Glomerular visceral epithelial cell (primary cell): ENCODE data around the gene FBXO38.

Source experiments
- DNase-seq: peaks from one replicate; pipeline ENCODE4 v3.0.0-alpha.2; 2016; ENCODE audit errors: extremely low spot score

FBXO38 gene

DNA sequence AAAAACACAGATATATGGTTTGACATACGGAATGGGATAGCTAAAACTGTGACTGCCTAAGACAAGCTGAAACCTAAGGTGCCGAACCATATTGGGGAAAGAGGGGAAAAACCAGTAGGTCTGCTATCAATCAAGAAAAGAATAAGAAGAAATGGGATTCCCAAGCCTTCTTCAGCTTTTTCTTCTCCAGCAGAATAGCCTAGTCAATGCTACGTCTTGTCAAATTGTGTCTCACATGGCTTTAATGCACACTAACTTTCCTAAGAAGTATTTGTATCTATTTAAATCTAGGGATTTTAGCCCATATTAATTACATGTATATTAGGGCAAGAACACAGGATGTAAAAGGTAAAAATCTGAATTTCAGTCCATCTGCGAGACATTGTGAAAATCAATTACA is 797 bp upstream of the FBXO38 start:
- DNase-seq: no peak

DNA sequence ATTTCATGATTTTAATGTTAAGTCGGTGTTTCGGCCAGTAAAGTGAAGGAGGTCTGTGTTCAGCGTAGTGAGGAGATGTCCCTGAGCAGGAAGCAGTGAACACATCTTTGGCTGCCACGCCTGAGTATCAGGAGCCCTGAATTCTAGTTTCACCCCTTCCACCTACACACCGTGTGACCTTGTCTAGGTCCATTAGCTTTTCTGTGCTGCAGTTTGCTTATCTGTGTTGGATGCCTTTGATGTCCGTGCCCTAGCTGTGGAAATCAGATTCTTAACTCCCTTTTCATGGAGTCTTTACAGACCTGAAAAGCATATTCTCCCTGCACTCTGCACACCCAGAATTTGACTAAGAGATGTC is 601 bp downstream of the FBXO38 start:
- DNase-seq: no peak

- DNase-seq: no peak
These were observed 1.3 kb downstream of the FBXO38 start for GRCh38 chr5:148385094-148385493.

GRCh38 chr5:148386041-148386440 is 2.3 kb downstream of the FBXO38 start:
- peak; percentile 55 for DNase-seq

GRCh38 chr5:148387325-148387724 is 3.6 kb downstream of the FBXO38 start:
- DNase-seq: no peak

- DNase-seq: no peak
These were observed 4.9 kb downstream of the FBXO38 start for GRCh38 chr5:148388696-148389095.

GRCh38 chr5:148390914-148391313 is 7.2 kb downstream of the FBXO38 start:
- DNase-seq: no peak

- DNase-seq: no peak
These were observed 7.7 kb downstream of the FBXO38 start for GRCh38 chr5:148391422-148391821.

- DNase-seq: no peak
These were observed 9.6 kb downstream of the FBXO38 start for GRCh38 chr5:148393390-148393741.

DNA sequence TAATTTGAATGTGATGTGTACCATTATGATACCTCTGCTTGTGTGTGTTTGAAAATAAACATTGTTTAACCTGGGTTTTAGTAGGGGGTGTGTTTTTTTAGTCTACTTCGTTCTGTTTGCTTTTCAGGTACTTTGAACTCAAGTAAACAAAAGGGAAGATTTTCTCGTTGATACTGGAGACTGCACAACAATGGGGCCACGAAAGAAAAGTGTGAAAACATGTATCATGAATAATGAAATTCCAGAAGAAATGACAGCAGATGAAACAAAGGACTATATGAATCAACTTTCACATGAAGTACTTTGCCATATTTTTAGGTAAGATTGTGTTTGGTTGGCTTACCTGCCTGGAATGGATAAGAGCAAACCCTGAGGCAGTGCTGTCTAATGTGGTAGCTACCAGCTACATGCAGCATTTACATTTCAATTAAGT is 10.8 kb downstream of the FBXO38 start:
- no peak for DNase-seq

- no peak for DNase-seq
These were observed 11.3 kb downstream of the FBXO38 start for GRCh38 chr5:148395031-148395430.

DNA sequence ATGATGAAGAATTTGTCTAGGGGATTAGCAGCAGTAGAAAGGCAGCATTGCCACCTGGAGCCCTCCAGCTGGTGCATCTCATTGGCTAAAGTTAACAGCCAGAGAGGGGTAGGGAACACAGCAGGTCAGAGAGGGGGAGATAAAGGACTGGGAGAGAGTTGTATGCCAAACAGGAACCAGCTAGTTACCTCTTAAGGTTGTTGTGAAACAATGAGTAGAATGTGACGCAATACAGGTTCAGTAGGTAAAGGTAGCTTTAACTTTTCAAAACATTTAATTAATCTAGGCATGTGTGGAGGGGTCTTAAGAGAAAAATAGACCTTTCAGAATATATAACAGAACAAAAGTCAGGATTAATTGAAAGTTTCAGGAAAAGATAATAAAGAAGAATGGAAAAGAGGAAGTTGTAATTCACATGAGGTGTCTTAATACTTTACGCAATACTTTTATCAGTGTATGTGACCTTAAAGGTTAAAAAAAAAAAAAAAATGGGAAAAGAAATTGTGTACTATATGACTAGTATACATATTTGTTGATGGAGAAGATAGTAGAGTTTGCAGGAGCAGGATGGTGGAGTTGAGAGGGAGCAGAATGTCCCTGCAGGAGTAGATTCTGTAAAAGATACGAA is 14.3 kb downstream of the FBXO38 start:
- DNase-seq: no peak

DNA sequence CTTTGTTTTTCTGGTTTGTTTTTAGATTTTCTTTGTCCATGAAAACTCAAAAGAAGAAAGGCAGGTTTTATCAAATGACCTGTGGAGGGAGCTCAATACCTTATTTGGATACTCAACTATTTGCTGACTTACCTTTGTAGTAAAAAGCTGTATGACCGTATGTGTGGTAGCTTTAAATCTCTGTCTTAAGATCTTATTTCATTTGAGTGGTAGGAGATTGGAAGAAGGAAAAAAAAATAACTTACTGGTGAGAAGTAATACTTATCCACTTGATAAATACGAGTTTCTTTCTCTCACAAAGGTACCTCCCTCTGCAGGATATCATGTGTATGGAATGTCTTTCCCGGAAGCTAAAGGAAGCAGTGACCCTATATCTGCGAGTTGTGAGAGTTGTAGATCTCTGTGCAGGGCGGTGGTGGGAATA is 15.0 kb downstream of the FBXO38 start:
- DNase-seq: no peak

DNA sequence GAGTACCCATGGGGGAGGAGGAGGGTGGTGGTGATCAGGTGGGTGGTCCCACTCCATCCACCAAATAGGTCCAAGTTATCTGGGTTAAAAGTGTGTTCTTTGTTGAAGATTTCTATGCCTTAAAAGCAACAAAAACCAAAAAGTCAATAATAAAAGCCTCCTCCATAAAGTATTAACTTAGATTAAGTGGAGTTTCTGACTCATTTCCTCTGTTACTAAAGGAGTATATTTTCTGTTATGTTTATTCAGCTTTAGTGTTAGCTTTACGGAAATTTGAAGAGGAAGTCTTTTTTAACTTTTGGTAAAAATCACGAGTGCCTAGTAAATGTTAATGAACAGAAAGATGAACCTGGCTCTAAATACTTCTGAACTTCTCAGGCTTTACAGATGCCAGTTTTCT is 17.8 kb downstream of the FBXO38 start:
- DNase-seq: no peak

GRCh38 chr5:148403344-148403743 is 19.6 kb downstream of the FBXO38 start:
- DNase-seq: no peak

- no peak for DNase-seq
These were observed 22.6 kb downstream of the FBXO38 start for GRCh38 chr5:148406406-148406805.

DNA sequence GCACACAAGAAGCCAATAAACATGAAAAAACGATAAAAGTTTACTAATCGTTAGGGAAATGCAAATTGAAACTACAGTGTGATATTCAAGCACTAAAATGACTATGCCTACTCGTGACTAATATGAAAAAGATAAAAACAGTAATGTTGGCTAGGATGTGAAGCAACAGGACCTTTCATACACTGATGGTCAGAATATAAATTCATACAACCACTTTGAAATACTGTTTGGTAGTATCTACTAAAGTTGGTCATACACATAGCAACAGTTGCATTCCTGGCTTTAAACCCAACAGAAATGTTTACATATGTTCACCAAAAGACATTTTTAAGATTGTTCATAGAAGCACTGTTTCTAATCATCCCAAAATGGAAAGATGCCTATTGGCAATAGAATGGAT is 24.3 kb downstream of the FBXO38 start:
- DNase-seq: no peak

- no peak for DNase-seq
These were observed 28.4 kb downstream of the FBXO38 start for GRCh38 chr5:148412124-148412523.

DNA sequence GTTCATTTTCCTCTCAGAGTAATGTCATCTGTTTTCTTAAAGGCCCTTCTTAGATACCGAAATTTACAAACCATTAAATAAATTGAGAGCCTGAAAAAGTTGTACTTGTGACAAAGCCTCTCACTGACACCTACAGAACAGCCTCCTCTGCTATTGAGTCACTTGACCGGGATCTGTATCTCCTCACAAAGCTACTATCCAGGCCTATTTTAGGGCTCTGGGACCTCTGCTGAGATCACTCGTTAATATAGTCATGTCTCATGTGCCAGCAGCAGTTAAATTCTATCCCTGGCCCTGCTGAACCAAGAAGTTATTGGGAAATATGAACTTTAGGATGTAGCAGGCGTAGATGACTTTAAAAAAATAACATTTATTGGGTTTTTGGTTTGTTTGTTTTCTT is 31.1 kb downstream of the FBXO38 start:
- no peak for DNase-seq

DNA sequence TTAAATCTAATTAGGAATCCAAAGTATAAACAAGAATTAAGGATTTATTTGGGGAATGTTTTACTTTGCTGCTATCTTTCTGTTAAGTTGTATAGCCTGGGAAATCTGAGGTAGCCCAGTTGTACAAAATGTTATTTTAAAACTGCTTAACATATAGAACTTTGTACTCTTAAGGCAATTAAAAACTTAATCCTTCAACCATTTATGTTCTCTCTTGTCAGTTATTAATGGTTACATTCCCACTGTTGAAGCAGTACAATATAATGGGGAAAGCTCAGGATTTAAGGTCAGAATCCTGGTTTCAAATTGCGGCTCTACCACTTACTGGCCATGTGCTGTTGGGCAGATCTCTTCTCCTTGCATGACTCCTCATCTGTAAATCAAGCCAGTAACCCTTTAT is 32.7 kb downstream of the FBXO38 start:
- no peak for DNase-seq

GRCh38 chr5:148416921-148417320 is 33.2 kb downstream of the FBXO38 start:
- peak; percentile 3 for DNase-seq

DNA sequence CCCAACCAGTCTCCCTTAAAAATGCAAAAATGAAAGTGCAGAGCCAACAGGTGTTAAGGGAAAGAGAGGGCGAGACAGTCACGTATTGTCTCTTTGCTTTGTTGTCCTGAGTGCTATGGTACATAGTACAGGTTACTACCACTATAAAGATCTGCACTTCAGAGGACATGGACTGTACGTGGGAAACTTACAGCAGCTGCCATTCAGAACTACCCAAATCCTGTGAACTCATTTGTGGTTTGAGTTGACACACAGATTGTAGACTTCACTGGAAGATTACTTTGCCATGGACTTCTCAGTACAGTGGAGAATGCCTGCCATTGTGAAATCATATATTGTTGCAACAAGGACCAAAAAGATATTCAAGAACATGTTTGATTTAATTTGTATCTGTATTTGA is 34.8 kb downstream of the FBXO38 start:
- DNase-seq: no peak

DNA sequence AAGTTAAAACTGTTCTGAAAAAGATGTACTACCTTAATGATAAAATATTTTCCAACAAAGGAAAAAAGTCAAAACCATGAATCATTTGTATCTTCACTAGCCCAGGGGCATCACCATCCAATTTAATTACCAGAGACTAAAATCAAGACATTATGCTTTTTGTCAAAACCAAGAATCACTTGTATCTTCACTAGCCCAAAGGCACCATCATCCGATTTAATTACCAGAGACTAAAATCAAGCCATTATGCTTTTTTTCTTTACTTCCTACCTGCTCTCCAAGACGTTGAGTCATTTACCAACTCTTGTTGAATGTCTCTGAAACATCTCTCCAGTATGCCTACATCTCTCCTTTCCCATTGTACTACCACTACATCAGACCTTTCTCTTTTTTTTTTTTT is 37.9 kb downstream of the FBXO38 start:
- DNase-seq: no peak

GRCh38 chr5:148425808-148426207 is 42.0 kb downstream of the FBXO38 start:
- DNase-seq: no peak

GRCh38 chr5:148426514-148426913 is 42.8 kb downstream of the FBXO38 start:
- DNase-seq: no peak
